GM19025 (cell line): Measurements from ENCODE around the gene AMHR2.
A peak's percentile ranks its signal among the peaks of the same experiment; 100 is the strongest.

Source experiments
- ATAC-seq: cut with Tn5 transposase; IDR thresholded peaks from one replicate; pipeline ENCODE4 v1.9.1; 2021; ENCODE audit warnings: mild to moderate bottlenecking, low read depth, moderate library complexity; ENCODE audit not compliant: unreplicated experiment

AMHR2 gene

GRCh38 chr12:53451661-53452158 is 28.1 kb downstream of the AMHR2 start, which contains the start of gene PCBP2:
Gene PCBP2 (plus strand): TSS chr12:53452102. CDS start chr12:53454801, 2,699 bp downstream.
- peak; percentile 95 for ATAC-seq

GRCh38 chr12:53452159-53453077 is 28.8 kb downstream of the AMHR2 start:
- no peak for ATAC-seq

GRCh38 chr12:53453953-53454640 is 30.4 kb downstream of the AMHR2 start:
- no peak for ATAC-seq

- no peak for ATAC-seq
Observed at GRCh38 chr12:53454707-53455106, 31.1 kb downstream of the AMHR2 start.

- ATAC-seq: no peak
Observed at GRCh38 chr12:53456654-53457366, 33.2 kb downstream of the AMHR2 start.

GRCh38 chr12:53459097-53459496 is 35.4 kb downstream of the AMHR2 start:
- ATAC-seq: no peak

- ATAC-seq: no peak
Observed at GRCh38 chr12:53461059-53461458, 37.4 kb downstream of the AMHR2 start.

GRCh38 chr12:53461591-53461990 is 37.9 kb downstream of the AMHR2 start:
- ATAC-seq: no peak

GRCh38 chr12:53462935-53463334 is 39.3 kb downstream of the AMHR2 start:
- ATAC-seq: no peak

GRCh38 chr12:53463802-53464560 is 40.3 kb downstream of the AMHR2 start:
- no peak for ATAC-seq

- ATAC-seq: no peak
Observed at GRCh38 chr12:53464685-53465418, 41.2 kb downstream of the AMHR2 start.

GRCh38 chr12:53465679-53466078 is 42.0 kb downstream of the AMHR2 start:
- no peak for ATAC-seq

GRCh38 chr12:53466640-53467039 is 43.0 kb downstream of the AMHR2 start:
- ATAC-seq: no peak

GRCh38 chr12:53467082-53467481 is 43.4 kb downstream of the AMHR2 start:
- ATAC-seq: no peak

- ATAC-seq: no peak
Observed at GRCh38 chr12:53467880-53468279, 44.2 kb downstream of the AMHR2 start.

- no peak for ATAC-seq
Observed at GRCh38 chr12:53468282-53468681, 44.6 kb downstream of the AMHR2 start.

- ATAC-seq: no peak
Observed at GRCh38 chr12:53472056-53472582, 48.5 kb downstream of the AMHR2 start.

GRCh38 chr12:53474077-53474476 is 50.4 kb downstream of the AMHR2 start:
- ATAC-seq: no peak

- ATAC-seq: no peak
Observed at GRCh38 chr12:53474819-53475218, 51.2 kb downstream of the AMHR2 start.
